NCI-H460 (cell line): ENCODE measurements around the gene NHLRC4. TPM values are rescaled to one million over a fixed set of nuclear protein-coding genes. Genes with fewer than 3 reads are reported as not detected.
A peak's percentile ranks its signal among the peaks of the same experiment; 100 is the strongest.

ENCODE experiments used
- DNase-seq: peaks from one replicate; pipeline ENCODE4 v3.0.0-alpha.2; 2016; ENCODE audit warnings: low read depth; ENCODE audit errors: extremely low read depth
- polyA plus RNA-seq: library from polyadenylated mRNA; depleted of rRNA; stranded (reverse); fragments of >200 nt; gene quantifications from 2 replicates; pipeline ENCODE4 v1.2.3, GENCODE V29; 2014; cell fraction: nucleus; rRNA removed
- total RNA-seq: library from RNA; depleted of rRNA; stranded (reverse); fragments of >200 nt; shearing (Covaris generic); gene quantifications from 2 replicates; pipeline ENCODE4 v1.2.3, GENCODE V29; 2014; rRNA removed

The NHLRC4 gene
- 0.12 and 0.35 TPM in 2 replicates for total RNA-seq
- polyA plus RNA-seq = 1.2 and 2.0 TPM in 2 replicates

GRCh38 chr16:566475-567372, at the start of gene NHLRC4:
TSS of gene NHLRC4 (plus strand) at chr16:567005. CDS start at chr16:568048, 1,043 bp downstream.
- peak; percentile 45 for DNase-seq

GRCh38 chr16:518858-519257, 47.9 kb upstream of the NHLRC4 start:
- no peak for DNase-seq

GRCh38 chr16:519425-519824, 47.4 kb upstream of the NHLRC4 start:
- no peak for DNase-seq

- DNase-seq = no peak
Measured at GRCh38 chr16:519841-520687, 46.7 kb upstream of the NHLRC4 start.

DNA sequence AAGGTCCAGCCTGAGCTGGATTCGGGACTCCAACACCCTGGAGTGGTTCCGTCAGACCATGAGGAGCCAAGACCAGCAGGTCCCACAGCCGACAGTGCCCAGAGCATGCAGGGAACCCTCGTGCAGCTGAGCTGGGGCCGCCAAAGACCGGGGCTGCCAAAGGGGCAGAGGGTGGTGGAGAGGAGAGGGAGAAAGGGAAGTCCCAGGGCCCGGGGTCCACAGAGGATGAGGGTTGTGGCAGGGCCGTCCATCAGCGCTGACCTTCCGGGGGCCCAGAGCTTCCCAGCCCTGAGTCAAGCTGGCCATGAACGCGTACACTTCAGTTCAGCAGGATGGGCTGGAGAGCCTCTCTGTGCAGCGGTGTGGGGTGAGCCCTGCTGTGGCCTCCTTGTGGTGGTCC, 46.0 kb upstream of the NHLRC4 start:
- DNase-seq = no peak

DNA sequence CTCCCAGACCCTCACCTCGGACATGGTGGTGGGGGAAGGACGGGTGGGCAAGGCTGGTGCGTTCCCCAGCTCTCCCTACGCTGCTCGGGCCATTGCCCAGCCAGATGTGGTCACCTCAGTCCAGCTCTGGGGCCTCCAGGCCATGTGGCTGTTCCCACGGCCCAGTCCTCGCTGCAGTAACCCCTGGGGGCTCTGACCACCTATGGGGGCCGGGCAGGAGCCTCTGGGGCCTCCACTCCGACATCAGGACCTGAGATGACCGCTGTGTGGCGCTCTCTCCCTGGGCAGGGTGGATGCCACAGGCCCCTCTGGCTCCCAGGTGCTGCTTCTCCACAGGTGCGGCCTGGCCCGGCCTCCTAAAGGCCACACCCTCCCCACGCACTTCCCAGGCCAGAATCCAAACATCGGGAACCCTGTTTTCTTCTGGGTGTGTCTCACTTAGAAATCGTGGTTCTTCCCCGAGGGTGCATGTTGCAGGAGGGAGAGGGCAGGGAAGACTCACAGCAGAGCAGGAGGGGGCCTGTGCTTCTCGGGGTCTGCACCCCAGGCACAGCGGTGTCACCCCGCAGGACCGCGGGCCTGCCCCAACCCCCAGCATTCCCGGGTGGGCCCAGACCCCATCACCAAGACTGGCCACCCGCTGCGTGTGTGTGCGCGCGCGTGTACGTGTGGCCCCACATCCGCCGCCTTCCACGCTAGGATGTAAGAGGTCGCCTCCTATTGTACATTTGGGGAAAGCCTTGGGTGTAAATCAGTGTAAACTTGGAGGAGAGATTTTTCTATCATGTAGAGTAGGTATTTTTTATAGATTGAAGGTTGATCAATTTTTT, 45.2 kb upstream of the NHLRC4 start:
- no peak for DNase-seq

GRCh38 chr16:522320-523096, 44.3 kb upstream of the NHLRC4 start:
- DNase-seq = no peak

GRCh38 chr16:523097-523741, 43.6 kb upstream of the NHLRC4 start:
- DNase-seq = no peak

DNA sequence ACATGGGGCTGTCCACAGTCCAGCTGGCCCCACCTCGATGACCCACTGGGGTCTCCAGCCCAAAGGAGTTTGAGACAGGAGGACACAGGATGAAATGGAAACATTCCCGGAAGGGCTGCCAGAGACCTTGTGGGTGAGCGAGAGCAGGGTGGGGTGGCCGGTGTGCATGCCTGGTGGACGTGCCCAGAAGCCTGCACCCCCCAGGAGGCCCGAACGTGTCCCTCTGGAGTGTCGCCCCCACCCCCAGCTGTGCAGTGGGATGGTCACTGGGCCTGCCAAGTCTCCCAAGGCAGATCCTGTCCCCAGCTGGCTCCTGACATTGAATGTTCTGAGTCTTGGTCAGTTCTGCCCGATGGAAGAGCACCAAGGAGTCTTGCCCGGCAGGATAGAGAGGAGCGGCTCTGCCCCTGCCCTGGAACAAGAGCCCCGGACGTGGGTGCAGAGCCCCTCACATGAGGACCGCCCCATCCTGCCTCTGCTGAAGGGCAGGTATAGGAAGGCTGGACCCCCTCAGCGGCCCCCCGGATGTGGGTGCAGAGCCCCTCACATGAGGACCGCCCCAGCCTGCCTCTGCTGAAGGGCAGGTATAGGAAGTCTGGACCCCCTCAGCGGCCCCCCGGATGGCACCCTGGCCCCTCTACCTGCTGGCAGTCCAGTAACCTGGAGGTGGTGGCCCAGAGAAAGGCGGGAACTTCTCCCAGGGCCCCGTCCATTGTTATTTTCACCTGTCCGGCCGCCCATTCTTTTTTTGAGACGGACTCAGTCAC, 42.3 kb upstream of the NHLRC4 start:
- DNase-seq = no peak

- DNase-seq = no peak
Measured at GRCh38 chr16:525123-525519, 41.7 kb upstream of the NHLRC4 start.

DNA sequence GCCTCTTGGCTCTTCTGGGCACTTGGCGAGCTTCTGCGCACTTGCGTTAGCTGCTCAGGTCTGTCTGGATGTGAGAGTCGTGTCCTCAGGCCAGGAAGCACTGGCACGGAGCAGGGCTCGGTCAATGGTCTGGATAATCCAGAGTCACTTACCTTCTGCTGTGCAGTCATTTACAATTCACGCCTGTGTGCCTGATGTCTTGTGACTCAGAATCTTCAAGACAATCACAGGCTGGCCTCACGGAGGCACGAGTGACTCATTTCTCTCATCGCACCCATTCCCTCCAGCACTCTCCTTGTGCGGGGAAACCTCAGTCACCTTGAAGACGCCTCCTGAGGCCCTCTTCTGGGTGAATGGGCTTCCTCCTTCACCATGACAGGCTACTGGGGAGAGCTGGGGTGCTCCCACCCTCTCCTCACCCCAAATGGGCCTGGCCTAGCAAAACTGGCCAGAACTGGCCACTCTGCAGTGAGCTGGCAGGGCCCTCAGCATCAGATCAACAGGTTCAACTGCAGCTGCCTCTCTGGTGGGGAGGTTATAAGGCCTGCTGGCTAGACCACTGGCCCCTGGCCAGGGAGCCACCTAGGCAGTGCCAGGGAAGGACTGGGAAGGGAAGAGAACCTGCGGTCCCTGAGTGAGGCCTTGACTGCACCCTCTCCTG, 41.2 kb upstream of the NHLRC4 start:
- DNase-seq = peak; percentile 59

- DNase-seq = no peak
Measured at GRCh38 chr16:526181-527014, 40.4 kb upstream of the NHLRC4 start.

DNA sequence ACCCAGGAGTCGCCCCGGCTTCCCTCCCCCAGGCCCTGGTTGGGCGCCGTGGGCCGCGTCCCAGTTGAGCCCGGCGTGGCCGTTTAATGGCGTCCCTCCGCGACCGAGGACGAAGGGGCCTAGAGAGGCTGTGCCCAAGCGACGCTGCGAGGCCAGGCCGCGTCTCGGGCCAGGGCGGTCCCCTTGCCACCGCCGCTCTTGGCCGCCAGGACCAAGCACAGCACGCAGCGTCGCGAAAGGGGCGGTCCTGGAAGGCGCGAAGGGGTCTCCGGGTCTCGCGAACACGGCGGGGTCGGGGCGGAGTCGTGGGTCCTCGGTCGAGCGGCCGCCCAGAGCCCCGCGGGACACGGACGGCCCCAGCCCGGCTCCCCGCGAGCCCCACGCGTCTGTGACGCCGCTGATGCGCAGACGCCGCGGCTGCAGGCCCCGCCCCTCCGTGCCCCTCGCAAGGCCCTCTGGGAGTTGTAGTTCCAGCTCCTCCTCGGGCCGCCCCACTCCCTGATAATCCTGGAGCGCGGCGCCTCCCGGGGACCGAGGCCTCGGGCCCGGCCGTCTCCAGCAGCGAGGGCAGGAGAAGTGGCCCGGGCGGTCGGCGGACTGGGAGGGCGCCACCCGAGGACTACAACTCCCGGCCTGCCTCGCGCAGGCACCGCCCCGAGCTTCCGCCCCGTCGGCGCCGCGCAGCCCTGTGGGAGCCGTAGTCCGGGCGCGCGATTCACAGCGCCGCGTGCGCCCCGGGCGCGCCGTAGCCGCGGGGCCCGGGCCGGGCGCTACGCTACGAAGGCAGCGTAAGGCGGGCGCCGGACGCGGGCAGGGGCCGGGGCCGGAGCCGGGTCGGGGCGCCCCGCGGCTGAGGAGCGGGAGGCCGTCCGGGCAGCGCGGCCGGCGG, 39.5 kb upstream of the NHLRC4 start, which contains the start of gene CAPN15:
Gene CAPN15, plus strand, starts transcription at position 698 of the 889 bp plus-strand sequence. CDS start 19,127 bp downstream, outside the sequence.
- DNase-seq = peak; percentile 75

DNA sequence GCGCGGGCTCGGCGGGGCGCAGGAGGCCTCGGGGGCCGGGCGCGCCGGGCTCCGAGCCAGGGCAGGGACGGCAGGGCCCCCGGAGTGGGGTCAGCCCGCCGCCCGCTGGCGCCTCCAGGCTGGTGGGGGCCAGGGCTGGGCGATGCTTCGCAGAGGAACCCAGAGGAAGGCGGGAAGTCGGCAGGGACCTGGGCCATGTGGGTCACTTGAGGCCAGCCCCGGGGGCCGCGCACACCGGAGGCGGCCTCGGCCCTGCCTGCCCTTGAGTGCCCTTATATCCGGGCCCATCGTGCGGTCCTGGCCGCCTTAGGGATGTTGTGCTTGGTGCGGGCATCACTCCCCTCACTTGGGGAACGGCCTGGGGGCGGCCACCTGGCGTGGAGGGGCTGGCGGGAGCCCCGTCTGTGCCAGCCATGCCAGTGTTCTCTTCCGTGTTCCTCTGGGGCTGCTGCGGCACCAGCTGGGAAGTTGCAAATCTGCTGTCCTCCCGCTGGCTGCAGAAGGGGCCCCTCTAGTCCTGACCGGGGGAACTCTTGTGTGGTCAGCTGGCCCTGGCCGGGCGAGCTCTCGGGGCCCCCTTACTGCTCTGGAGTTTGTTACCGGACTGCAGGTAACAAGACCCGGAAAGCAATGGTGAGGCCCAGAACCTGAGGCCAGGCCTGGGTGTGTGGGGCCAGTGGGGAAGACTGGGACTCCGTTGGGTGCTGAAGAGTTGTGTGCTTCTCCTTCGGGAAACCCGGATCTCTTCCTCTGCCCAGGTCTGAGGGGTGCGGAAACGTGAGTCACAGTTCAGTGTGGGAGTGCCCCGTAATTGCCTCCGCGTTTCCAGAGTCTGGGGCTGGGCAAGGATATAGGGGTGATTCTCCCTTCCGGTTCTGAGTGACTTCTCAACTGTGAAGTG, 38.4 kb upstream of the NHLRC4 start:
- DNase-seq = peak; percentile 45

- DNase-seq = no peak
Measured at GRCh38 chr16:529012-529575, 37.7 kb upstream of the NHLRC4 start.
